Activated CD4-positive, alpha-beta T cell treated with anti-CD3 and anti-CD28 coated beads, Interleukin-2, Interleukin-4, amounts not matched to agents 100 ng/mL and 50 ng/mL, durations not matched to agents 16 hours and 8 hours (primary cell): Measurements from ENCODE around the gene PBX1.

Source experiments
- DNase-seq: peaks from one replicate; pipeline ENCODE4 v3.0.0-alpha.2; 2020; ENCODE audit warnings: low spot score

PBX1 gene

DNA sequence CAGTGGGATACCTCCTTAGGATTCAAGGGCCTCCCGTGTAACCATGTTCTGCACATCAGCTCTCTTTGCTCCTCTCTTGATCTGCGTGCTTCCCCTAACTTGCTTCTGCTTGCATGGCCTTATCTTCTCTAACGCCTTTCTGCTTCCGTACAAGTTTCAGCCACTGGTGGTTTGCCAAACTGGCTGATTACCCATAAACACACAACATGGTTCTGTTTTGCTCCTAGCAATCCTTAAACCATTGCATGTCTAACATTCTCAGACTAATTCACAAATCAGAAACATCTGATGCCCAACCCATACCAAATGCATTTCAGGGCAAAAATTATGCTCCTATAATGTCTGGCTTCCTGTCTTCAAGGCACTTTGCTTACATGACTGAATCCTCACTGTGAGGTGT is 166.4 kb downstream of the PBX1 start:
- no peak for DNase-seq

DNA sequence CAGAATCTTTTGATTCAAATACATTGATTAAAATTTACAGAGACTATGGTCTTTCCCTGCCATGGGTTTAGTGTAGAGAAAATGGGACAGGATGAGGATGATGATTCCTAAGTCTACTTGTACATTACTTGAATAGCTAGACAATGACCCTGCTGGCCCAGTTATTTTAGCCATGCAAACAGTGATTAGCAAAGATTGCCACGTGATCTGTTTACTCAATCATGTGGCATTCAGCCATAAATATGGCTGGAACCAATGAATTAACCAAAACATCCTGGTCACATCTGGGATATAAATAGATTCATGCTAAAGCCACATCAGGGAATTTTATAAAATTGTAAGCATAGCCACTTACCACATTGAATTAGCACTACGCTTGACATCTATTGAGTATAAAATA is 167.3 kb downstream of the PBX1 start:
- no peak for DNase-seq

- no peak for DNase-seq
Observed at GRCh38 chr1:164728719-164729118, 169.7 kb downstream of the PBX1 start.

- DNase-seq: no peak
Observed at GRCh38 chr1:164731161-164731876, 172.3 kb downstream of the PBX1 start.

DNA sequence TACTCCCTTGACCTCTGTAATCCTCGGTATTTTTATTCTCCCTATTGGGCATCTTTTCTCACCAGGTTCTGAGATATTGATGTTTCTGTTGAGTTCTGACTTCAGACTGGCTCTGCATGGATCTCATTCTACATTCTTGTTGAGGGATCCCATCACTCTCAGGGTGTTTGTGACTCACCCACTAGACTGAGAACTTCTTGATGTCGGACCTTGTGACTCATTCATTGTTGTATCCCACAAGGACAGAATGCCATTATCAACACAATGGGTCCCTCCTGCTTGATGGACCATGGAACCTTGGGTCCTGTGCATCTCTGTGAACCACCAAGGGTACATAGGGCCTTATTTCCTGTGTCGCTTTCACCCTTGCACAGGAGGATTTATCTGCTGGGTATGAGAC is 174.1 kb downstream of the PBX1 start:
- no peak for DNase-seq

DNA sequence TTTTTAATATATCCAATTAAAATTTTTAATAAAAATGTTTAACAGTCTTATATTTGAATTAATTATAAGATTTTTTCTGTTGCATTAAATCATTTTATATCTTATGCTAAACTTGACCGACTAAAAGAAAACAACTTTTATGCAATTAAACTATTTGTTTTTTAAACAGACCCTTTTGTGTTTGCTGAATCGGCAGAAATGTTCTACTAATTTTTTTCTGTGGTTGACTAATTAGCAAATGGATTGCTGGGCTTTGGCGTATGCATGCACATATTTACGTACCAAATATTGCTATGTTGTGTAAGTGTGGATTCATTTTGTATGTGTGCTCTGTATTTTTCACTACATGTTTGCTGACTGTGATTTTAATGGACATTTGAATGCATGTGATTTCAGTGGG is 174.8 kb downstream of the PBX1 start:
- DNase-seq: no peak

DNA sequence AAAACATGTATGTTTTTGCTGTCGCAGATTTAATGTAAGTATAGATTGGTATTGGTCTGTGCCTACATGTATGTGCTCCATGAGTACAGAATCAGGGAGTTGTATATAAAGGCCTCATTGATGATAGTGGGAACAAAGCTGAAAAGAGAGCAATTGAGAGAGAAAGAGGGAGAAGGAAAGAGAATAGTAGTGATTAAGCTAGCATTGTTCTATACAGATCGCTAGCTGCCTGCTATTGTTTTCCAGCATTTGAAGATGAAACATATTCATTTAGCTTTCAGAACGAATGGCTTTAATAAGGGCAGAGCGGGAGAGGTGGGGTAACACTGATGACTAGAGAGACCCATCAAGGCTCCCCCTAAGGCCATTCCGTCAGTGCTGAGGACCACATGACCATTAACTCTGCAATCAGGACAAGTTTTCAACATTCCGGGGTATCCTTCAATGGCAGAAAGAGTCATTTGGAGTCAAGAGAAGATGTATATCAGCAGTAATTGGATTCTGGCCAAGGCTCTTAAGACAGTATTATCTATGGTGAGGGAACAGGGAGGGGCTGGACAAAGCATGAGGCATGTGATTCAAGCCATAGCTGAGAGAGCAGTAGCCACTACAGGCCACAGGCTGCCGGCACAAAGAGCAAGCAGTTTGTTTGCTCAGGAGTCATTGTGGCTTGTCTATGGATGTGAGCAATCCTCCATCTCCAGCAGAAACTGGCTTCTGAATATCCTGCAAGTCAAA is 176.5 kb downstream of the PBX1 start:
- no peak for DNase-seq

DNA sequence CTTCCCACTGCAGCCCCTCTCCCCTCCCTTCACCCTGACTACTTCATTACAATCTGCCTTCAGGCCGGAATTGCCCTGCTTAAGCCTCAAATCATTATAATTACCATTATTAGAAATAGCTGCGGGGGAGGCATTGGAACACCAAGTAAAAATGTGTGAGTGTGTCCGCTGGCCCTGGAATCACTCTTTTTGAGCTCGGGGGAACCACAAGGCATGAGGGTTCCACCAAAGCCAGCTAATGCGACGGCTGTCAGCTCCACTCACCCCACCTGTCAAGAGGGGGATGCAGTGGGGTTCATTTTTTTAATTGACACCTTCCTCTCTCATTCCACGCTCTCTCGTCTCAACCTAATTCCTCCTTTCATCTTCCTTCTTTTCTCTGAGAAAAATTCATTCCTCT is 177.2 kb downstream of the PBX1 start:
- no peak for DNase-seq

GRCh38 chr1:164739189-164739588 is 180.2 kb downstream of the PBX1 start:
- no peak for DNase-seq

DNA sequence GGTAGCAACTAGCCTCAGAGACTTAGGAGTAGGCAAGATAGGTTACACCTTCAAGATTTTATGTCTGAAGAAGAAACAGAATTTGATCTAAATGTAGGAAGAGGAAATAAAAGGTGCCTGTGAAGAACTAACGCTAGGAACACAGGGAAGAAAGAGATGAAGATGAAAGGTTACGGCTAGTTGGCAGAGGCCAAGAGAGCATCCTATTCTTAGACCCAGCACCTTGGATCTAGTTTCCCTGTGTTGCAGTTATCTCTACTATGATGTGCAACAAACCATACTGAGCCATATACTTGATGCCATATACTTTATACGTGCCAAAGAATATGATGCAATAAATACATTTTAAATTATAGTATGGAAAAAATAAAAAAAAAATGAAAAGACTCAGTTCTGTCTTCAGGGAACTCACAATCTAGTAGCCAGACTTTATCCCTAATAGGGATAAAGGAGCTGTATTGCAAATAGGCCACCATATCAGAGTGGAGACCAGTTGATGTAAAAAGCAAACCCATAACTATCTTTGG is 181.1 kb downstream of the PBX1 start:
- no peak for DNase-seq

- no peak for DNase-seq
Observed at GRCh38 chr1:164742745-164743144, 183.8 kb downstream of the PBX1 start.

- no peak for DNase-seq
Observed at GRCh38 chr1:164743976-164744375, 185.0 kb downstream of the PBX1 start.

DNA sequence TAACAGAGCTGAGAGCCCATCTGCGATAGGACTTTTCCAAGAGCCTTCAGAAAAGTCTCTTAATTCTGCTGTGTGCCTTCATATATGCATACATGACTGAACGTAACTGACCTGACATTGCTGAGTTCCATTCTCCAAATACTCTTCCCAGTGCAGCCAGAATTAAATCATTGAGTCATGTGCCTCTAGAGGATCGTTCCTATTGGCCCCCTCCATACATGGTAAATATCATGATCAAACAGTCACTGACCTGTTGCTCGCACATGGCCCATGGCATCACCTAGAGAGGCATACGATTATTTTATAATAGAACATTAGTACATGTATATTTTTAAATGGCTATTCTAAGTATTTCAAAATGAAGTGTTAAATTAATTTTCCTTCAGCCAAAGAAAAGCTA is 186.8 kb downstream of the PBX1 start:
- no peak for DNase-seq

DNA sequence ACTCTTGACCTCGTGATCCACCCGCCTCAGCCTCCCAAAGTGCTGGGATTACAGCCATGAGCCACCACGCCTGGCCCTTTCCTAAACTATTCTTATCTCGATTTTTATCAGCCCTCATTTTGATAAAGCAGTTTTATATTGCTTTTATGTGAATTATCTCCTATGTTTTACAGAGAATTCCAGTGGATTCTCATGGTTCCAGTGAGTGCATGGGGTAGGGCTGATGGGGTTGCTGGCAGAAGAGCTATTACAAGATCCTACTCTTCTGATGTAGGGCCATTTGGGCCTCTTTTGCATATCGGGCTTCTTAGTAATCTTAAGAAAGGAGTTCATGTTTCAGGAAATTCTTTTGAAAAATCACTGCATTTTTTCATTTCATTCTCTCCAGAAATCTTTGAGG is 187.6 kb downstream of the PBX1 start:
- no peak for DNase-seq

DNA sequence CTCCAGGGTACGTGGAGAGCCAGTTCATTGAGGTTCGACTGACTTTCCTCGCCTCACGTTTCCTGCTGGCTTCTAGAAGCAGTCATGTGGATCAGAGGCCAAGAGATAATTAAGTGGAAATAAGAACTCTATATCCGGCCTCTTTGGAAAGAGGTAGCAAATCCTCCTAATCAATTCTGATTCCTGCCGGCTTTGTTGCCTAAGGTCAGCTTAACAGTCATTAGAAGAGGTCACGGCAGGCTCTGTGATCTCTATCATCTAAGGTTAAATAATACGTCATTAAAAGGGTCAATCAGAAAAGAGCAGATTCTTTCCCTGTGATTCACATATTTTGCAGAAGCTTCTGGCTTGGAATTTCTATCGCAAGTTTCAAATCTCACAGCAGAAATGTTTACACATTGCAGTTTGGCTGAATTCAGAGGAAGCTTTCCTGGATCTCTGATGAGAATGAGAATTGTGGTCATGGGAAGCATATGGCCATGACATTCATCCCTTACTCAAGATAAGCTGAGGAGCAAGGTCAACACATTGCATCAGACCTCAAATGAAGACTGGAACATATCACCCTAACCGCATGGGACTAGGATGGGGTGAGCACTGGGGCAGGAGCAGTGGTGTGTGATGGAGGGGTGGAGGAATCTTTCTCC is 189.4 kb downstream of the PBX1 start:
- no peak for DNase-seq

GRCh38 chr1:164753521-164754077 is 194.6 kb downstream of the PBX1 start:
- no peak for DNase-seq

DNA sequence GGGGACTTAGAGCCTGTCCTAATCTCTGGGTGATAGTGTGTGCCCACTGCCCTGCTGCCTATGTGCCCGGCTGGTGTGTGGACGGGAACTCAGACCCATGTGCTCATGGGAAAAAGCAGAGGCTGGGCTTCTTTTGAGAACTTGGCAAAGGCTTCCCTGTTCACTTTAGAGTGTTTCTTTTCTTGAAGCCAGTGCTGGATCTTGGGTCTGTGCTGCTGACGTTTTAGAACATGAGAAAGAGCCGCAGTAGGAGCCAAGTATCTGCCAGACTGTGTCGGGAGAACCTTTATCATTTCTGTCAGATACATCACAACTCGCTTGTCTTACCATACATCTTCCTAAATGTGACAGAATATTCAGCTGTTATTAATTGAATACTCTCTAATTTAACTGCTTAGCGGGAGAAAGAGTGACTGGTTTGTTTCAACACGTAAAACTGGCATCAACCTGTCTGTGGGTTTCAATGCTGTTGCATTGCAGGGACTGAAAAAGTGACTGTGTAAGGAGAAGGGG is 195.2 kb downstream of the PBX1 start:
- DNase-seq: no peak

GRCh38 chr1:164755690-164756089 is 196.7 kb downstream of the PBX1 start:
- DNase-seq: no peak

GRCh38 chr1:164756741-164757140 is 197.8 kb downstream of the PBX1 start:
- DNase-seq: no peak

GRCh38 chr1:164757625-164758024 is 198.6 kb downstream of the PBX1 start:
- no peak for DNase-seq

DNA sequence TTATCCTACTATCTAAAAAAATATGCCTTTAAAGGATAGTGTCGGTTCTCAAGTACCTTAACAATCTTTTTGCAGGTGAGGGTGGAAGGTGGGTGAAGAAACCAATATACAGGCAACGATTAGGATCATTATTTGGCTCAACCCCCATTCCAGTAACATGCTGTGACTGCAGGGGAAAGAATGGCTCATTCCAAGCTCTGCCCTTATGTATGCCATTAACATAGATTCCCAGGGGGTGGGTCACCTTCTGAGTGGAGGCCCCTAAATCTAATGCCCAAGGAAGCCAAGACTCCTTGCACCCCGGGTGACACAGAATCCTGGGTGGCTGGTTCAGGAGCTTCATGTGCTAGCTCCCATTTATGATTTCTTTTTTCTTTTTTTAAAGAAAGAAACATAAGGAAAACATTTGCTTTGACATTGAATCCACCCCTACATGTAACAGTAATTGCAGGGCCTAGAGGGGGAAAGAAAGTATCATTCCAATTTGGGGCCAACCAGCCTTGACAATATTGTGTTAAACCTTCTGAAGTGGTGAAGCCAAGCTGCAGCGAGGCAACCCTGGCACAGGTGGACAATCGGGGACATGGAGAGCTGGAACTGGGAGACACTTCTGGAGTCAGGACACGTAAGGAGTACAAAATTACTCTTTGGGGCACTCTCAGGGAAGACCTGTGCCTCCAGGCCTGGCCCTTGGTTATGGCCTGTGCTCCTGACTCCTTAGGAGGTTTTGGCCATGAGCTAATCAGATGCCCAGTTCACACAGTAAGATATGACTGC is 200.3 kb downstream of the PBX1 start:
- no peak for DNase-seq

GRCh38 chr1:164759979-164760469 is 201.0 kb downstream of the PBX1 start:
- DNase-seq: no peak
